ENCODE data around the gene SYT8.
"Not testable (repeated sequence)": the region's sequence is repeated elsewhere in the genome, so short reads cannot be mapped to it uniquely, and the experiment has no call there.

Gene SYT8, protein sequence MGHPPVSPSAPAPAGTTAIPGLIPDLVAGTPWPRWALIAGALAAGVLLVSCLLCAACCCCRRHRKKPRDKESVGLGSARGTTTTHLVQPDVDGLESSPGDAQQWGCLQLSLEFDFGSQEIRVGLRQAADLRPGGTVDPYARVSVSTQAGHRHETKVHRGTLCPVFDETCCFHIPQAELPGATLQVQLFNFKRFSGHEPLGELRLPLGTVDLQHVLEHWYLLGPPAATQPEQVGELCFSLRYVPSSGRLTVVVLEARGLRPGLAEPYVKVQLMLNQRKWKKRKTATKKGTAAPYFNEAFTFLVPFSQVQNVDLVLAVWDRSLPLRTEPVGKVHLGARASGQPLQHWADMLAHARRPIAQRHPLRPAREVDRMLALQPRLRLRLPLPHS

DNA sequence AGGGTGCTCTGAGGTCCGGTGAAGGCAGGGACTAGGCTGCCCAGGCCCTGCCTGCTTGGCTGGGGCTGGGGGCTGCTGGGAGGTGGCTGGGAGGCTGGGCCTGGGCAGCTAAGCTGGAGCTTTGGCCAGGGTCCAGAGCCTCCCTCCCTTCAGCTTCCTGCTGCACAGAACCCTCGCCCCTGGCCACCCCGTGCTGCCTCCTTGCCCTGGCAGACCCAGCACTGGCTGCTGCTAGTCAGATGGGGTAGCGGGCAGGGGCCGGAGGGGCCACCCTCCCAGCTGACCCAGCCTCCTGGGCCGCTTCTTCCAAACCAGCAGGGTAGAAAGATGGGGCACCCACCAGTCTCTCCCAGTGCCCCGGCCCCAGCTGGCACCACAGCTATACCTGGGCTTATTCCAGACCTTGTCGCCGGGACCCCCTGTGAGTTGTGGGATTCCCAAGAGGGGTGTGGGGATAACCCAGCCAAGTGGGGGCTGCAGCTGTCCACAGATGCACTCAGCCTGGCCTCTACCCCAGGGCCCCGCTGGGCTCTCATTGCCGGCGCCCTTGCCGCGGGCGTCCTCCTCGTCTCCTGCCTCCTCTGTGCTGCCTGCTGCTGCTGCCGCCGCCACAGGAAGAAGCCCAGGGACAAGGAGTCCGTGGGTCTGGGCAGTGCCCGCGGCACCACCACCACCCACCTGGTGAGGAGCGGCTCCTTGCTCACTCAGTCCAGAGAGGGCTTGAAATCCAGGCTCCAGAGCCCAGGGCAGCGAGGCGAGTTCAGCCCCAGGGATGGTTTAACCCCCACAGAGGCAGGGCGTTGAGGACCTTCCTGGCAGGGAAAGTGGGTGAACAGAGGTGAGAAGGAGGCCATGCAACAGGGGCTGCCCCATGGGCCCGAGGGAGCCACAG lies at the start of gene SYT8:
TSS of gene SYT8 (plus strand) at position 212 of the 892 bp plus-strand sequence. CDS start at position 328, 116 bp downstream.
- no peak for DNase-seq

DNA sequence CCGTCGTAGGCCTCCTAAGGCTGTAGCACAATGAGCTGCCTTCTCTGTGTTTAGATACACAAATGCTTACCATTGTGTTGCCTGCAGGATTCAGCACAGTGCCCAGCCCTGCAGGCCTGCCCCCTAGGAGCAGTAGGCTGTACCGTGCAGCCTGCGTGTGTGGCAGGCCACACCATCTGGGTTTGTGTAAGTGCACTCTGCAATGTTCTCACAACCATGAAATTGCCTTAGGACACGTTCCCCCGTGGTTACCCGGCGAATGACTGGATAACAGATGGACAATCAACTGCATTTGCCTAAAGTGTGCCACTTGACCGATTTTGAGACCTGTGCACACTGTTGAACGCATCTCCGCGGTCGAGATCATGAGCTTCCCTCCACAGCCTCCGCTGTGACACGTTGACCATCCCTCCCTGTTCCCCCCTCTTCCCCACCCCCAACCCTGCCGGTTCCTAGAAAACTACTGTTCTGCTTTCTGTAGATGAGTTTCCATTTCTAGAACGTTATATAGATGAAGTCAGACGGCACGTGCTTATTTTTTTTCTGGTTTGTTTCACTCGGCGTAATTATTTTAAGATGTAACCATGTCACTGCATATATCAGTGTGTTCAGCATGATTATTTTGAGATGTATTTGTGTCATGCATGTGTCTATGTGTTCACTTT lies 48.9 kb upstream of the SYT8 start:
- no peak for DNase-seq

DNA sequence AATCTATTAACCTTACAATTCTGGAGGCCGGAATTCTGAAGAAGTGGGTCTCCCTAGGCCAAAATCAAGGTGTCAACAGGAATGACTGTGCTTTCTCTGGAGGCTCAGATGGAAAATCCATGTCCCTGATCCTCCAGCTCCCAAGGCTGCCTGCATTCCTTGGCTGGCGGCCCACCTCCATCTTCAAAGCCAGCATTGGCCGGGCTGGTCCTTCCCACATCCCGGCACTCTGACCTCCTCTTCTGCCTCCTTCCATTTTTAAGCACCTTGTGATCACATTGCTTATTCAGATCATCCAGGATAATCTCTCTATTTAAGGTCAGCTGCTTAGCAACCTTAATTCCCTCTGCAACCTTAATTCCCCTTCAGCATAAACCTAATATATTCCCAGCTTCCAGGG lies 48.3 kb upstream of the SYT8 start:
- DNase-seq, result no peak

DNA sequence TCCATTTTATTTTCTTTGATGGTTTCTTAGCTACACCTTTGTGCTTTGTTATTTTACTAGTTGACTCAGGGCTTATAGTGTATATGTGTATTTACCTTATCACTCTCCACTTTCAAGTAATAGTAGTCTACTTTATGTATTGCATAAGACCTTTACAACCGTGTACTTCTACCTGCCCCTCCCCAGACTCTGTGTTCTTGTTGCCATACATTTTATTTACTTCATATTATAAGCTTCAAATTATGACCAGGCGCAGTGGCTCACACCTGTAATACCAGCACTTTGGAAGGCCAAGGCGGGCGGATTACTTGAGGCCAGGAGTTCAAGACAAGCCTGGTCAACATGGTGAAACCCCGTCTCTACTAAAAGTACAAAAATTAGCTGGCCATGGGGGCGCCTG lies 42.9 kb upstream of the SYT8 start:
- DNase-seq, result no peak

DNA sequence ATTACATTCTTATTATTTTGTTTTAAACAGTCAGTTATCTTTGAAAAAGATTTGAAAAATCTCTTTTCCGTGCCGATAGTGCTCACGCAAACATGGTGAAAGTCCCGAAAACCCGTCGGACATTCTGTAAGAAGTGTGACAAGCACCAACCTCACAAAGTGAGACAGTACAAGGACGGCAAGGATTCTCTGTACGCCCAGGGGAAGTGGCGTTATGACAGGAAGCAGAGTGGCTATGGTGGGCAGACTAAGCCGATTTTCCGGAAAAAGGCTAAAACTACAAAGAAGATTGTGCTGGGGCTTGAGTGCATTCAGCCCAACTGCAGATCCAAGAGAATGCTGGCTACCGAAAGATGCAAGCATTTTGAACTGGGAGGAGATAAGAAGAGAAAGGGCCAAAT lies 42.3 kb upstream of the SYT8 start:
- DNase-seq, result no peak

DNA sequence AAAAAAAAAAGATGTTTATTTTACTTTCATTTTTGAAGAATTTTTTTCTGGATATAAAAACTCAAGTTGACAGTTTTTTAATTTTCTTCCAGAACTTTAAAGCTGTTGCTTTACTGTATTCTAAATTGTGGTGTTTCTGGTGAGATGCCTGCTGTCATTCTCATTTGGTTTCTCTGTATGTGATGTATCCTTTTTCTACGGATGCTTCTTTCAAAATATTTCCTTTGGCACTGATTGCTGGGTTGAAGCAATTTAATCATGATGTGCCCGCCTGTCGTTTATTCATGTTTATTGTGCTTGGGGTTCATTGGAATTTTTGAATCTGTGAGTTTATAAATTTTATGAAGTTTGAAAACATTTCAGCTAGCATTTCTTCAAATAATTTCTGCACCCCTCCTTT lies 41.7 kb upstream of the SYT8 start:
- DNase-seq, result no peak

DNA sequence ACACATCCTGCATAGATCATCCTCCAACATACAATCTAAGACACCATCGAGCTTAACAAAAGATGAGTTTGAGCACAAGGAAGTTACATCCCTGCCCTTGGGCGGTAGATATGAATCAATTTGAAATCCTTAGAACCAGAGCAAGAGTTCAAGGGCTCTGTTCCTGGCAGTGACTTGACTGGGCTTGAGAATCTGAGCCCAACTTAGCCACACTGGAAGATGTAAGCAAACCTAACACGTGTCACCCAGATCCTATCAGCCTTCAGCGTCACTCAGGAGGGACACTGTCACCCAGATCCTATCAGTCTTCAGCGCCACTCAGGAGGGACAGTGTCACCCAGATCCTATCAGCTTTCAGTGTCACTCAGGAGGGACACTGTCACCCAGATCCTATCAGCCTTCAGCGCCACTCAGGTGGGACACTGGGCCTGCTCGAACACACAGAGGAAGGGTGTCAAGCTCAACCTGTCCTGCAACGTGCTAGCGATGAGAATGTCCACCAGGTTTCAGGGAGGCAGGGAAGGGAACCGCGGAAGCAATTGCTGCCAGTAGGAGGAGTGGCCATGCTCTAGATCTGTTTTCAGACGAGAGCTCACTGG lies 38.3 kb upstream of the SYT8 start:
- DNase-seq, result no peak

DNA sequence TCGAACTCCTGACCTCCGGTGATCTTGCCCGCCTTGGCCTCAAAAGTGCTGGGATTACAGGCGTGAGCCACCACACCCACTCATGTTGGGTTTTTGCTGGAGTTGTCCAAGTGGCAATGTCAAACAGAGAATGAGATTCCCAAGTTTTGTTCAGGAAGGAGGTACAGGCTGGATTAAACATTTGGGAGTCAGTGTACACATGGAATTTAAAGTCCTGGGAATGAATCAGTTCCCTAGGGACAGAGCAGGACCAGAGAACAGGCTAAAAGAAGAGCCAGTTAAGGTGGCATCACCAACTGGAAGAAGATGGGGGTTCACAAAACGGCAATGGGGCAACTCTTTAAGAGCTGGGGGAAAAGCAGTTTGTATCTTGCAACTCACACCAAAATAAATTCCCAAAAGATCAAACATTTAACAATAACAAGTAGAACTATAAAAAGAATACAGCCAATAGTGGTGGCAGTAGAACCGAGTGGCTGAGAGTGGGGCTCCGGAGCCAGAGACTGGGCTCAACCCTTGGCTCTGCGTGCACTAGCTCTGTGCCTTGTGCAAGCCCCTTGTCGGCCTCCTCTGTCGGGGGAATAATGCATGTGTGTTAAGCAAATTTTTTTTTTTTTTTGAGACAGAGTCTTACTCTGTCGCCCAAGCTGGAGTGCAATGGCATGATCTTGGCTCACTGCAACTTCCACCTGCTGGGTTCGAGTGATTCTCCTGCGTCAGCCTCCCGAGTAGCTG lies 37.2 kb upstream of the SYT8 start:
- DNase-seq, result no peak

DNA sequence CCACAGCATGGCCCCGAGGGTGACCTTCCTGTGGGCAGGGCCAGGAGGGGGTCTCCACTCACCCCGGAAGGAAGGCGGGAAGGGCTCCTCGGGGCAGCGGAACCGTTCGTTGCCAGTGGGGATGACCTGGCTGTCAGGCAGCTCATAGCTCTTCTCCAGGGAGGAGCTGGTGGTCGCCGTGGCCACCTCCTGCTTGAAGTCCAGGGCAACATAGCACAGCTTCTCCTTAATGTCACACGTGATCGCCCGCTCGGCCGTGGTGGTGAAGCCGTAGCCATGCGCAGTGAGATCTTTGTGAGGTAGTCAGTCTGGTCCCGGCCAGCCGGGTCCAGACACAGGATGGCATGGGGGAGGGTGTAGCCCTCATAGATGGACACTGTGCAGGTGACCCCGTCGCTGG lies 31.5 kb upstream of the SYT8 start:
- no peak for DNase-seq

DNA sequence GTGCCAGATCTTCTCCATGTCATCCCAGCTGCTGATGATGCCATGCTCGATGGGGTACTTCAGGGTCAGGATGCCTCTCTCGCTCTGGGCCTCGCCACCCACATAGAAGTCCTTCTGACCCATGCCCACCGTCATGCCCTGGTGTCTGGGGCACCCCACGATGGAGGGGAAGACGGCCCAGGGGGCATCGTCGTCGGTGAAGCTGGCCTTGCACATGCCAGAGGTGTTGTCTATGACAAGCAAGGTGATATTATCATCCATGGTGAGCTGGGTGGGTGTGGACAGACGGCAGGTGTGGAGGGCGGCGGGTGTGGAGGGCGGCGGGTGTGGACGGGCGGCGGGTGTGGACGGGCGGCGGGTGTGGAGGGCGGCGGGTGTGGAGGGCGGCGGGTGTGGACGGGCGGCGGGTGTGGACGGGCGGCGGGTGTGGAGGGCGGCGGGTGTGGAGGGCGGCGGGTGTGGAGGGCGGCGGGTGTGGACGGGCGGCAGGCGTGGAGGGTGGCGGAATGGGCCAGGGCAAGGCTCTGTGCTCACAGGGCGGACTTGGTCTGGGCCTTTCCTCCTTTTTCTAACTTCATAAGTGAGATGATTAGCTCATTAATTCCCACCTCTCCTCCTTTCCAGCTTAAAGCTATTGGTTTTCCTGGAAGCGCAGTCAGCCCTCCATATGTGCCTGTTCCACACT lies 30.8 kb upstream of the SYT8 start:
- DNase-seq, result not testable (repeated sequence)

DNA sequence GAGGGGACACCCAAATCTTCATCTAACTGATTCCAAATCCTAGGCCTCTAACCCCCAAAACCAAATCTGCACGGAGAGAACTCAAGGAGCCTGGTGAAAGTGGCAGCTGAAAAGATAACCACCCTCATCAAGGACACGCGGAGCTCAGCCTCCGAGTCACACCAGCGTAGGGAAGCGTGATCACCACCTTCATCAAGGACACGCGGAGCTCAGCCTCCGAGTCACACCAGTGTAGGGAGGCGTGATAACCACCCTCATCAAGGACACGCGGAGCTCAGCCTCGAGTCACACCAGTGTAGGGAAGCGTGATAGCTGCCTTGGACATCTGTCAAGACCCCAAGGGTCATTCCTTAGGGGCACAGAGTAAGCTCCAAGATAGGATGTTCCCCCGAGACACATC lies 29.3 kb upstream of the SYT8 start:
- no peak for DNase-seq

DNA sequence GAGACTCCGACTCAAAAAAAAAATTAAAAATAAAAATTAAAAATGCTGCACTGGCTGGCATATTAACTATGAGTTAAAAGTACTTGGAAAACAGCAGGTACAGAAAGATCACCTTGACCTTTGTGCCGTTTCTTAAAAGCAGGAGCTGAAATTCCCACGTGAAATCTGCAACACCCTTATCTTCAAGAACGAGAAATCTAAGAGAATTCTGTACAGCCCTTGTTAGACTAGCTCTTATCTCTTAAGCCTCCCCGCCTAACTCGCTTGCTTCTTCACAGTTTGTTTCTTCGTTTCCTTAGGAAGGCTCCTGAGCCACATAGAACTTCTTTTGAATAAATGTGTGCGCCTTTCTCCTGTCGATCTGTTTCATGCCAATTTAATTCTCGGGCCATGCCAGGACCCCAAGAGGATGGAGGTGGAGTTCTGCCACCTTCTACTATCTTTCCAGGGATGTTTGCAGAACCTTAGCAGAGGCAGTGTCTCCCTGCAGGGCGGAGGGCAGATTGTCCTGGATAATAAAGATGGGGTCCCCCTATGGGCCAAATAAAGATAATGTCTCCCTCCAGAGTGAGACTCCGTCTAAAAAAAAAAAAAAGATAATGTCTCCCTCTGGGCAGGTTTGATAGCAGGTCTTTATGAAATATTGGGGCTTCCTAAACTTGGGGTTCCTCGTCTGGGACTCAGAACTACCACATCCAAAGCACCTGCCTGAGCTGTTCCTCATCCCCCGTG lies 27.4 kb upstream of the SYT8 start:
- DNase-seq, result peak; percentile 31

DNA sequence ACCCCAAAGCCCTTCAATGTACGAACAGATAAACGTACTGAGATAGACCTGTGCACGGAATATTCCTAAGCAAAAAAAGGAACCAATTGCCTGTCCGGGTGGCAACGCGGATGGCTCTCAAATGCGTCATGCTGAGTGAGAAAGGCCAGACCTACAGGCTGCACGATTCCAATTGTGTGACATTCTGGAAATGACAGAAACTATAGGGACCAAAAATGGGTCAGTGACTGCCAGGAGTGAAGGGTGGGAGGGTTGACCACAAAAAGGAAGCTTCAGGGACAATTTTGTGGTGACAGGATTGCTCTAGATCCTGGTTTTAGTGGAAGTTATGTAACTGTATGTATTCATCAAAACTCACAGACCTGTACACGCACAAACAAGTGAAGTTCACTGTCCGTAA lies 24.0 kb upstream of the SYT8 start:
- no peak for DNase-seq

DNA sequence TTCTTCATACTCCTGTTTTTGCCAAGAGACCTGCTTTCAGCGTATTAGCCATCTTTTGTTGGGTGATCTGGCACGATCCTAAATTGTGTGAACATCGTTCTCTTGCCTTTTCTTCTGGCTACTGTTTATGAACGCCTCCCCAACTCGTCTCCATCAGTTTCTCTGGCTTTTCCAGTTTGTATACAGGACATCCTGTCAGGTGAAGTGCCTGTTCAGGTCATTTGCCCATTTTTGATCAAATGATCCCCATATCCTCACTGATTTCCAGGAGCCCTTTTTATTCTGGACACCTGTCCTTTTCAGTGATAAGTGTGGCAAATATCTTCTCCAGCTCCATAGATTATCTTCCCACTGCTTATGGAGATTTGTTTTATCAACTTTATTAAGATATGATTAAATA lies 22.5 kb upstream of the SYT8 start:
- no peak for DNase-seq

DNA sequence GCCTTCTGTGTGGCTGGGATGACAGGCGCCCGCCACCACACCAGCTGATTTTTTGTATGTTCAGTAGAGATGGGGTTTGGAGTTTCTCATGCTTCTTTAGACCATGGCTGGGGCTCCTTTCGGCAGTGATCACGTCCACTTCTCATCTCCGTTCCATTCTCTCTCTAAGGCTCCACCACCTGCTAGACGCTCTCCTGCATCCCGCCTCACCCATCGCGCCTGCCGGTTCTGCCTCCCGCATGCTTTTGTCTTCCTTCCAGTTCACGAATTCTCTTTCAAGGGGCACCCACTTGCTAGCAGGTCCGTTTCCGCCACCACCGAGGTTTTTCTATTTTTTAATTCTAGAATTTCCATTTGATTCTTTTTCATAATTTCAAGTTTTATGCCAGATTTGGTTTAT lies 22.0 kb upstream of the SYT8 start:
- no peak for DNase-seq

DNA sequence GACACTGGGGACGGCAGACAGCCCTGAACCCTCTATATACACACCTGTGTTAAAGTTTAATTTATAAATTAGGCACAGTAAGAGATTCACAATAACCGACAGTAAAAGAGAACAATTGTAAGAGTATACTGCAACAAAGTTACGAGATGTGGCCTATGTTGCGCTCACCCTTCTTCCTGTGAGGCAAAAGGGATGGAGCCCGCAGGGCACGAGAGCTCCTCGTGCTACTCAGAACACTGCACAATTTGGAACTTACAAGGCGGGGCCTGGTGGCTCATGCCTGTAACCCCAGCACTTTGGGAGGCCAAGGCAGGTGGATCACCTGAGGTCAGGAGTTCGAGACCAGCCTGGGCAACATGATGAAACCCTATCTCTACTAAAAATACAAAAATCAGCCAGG lies 21.4 kb upstream of the SYT8 start:
- not testable (repeated sequence) for DNase-seq

DNA sequence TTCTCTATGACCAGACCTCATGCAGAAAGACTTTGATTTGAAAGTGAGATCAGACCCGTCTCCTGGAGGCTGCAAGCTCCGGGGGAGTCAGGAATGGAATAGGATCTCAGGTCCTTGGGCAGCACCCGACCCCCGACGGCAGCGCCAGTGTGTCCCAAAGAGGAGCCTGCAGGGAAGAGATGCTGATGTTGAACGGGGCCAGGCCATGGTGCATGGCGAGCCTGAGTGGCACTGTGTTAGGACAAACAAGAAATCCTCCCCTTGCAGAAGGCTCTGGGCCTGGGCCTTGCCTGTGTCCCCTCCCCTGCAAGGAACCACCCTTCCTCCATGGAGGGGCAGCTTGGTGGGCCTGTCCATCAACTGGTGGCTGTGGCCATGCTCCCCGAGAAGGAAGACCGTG lies 20.1 kb upstream of the SYT8 start:
- no peak for DNase-seq

DNA sequence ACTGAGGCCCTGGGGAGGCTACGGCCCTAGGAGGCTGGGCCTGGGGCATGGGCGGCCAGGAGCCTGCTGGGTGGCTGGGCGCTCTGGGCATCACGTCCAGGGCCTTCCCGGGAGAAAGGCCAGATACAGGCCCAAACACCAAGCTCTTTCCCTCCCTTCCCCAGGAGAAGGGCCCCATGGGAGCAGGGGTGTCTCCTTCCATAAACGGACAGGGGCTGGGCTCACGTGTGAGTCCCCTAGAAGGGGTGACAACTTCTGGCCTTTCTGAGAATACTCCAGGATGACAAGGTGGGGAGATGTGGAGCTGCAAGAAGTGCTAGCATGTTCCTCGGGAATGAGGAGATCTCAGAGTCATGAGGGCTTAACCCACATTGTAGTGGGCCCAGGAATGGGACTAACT lies 19.5 kb upstream of the SYT8 start:
- no peak for DNase-seq

DNA sequence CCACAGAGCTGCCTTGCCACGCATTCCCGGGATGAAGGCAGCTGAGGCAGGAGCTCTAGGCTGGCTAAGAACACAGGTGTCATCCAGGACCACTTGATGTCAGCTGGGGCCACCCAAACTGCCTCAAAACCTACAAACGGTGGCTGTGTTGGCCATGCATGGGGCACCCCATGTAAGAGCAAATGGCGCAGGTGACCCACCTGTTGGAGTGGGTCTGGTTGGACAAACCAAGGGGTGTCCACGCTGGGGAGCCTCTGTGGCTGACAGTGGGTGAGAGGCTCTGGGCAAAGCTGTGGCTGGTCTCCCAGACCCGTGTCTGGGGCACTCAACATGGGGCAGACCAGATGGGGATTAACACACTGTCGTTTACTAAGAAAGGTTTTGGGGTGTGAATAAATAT lies 19.0 kb upstream of the SYT8 start:
- DNase-seq, result no peak

DNA sequence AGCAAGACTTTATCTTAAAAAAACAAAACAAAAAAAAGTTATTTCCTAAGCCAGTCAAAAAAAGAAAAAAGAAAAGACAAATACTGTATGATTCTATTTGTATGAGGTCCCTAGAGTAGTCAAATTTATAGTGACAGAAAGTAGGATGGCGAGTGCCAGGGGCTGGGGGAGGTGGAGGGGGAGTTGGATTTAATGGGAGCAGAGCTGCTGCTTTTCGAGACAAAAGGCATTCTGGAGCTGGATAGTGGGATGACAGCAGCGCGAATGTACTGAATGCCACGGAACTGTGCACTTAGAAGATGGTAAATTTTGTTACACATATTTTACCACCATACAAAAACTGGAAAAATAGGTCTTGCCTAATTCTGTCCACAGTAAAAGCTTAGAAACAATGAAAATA lies 17.8 kb upstream of the SYT8 start:
- no peak for DNase-seq

DNA sequence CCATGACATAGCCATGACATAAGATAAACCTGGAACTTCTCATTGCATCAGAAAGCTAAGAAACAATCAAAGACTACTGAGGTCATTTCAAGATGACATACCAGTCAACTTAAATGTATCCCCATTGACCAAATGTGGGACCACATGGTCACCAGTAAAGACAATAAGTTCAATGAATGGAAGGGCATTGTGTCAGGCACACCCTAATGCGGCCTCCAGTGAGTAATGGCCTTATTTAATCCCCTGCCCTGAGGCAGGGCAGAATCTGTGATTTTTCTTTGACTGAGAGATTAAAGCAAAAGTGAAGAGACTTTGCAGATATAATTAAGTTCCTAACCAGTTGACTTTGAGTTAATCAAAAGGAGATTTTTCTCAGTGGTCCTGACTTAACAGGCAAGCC lies 17.3 kb upstream of the SYT8 start:
- DNase-seq, result no peak

Data from RPMI8226 (cell line).